Measurements from ENCODE around the gene PTPRN2.

Gene PTPRN2

GRCh38 chr7:158187694-158187994 lies 400.0 kb downstream of the PTPRN2 start:
- no peak for TF ChIP-seq CTCF (IDR thresholded peaks at IDR 0.05; ENCODE audit: control insufficient read depth, extremely low read depth, insufficient read depth)
- no peak for DNase-seq (ENCODE audit: low read depth)
- no peak overlapping the region for H3K4me3 ChIP-seq (ENCODE audit: low read depth, low read length)

- no peak for DNase-seq (ENCODE audit: low read depth)
- TF ChIP-seq CTCF (IDR thresholded peaks at IDR 0.05; ENCODE audit: control insufficient read depth, extremely low read depth, insufficient read depth): no peak
- H3K4me3 ChIP-seq (ENCODE audit: low read depth, low read length): no peak overlapping the region
Measured at GRCh38 chr7:158186864-158187693, 400.5 kb downstream of the PTPRN2 start.

GRCh38 chr7:158186406-158186805 lies 401.2 kb downstream of the PTPRN2 start:
- no peak for TF ChIP-seq CTCF (IDR thresholded peaks at IDR 0.05; ENCODE audit: control insufficient read depth, extremely low read depth, insufficient read depth)
- no peak overlapping the region for H3K4me3 ChIP-seq (ENCODE audit: low read depth, low read length)
- no peak for DNase-seq (ENCODE audit: low read depth)

- DNase-seq (ENCODE audit: low read depth): no peak
- no peak for TF ChIP-seq CTCF (IDR thresholded peaks at IDR 0.05; ENCODE audit: control insufficient read depth, extremely low read depth, insufficient read depth)
- no peak overlapping the region for H3K4me3 ChIP-seq (ENCODE audit: low read depth, low read length)
Measured at GRCh38 chr7:158185653-158186052, 402.0 kb downstream of the PTPRN2 start.

- DNase-seq (ENCODE audit: low read depth): no peak
- no peak for TF ChIP-seq CTCF (IDR thresholded peaks at IDR 0.05; ENCODE audit: control insufficient read depth, extremely low read depth, insufficient read depth)
- H3K4me3 ChIP-seq (ENCODE audit: low read depth, low read length): no peak overlapping the region
Measured at GRCh38 chr7:158183431-158183830, 404.2 kb downstream of the PTPRN2 start.

GRCh38 chr7:158176561-158177173 lies 411.0 kb downstream of the PTPRN2 start:
- H3K4me3 ChIP-seq (ENCODE audit: low read depth, low read length): no peak overlapping the region
- TF ChIP-seq CTCF (IDR thresholded peaks at IDR 0.05; ENCODE audit: control insufficient read depth, extremely low read depth, insufficient read depth): no peak
- no peak for DNase-seq (ENCODE audit: low read depth)

Data from LNCaP clone FGC (cell line).